Measurements from ENCODE around the gene CLDN6. TPM values are rescaled to one million over a fixed set of nuclear protein-coding genes. Genes with fewer than 3 reads are reported as not detected.

The CLDN6 gene
- total and polyA plus RNA-seq, 8 donors: 2.3 to 140 (median 113) TPM; not detected in 1

GRCh38 chr16:3027489-3027795 is 9.5 kb upstream of the CLDN6 start:
- H3K4me3 ChIP-seq: no peak overlapping the region
- H3K4me1 ChIP-seq: peaks cover 16 to 52% of the 10 kb centered on the region in 2 donors
- DNase-seq: no peak
- no peaks in the 10 kb centered on the region for H3K9me3 ChIP-seq
- no peak for ATAC-seq
- no peak overlapping the region for H3K27ac ChIP-seq
- H3K36me3 ChIP-seq: peaks cover 0 to 21% of the 10 kb centered on the region in 2 donors
- TF ChIP-seq, protein P1, sequence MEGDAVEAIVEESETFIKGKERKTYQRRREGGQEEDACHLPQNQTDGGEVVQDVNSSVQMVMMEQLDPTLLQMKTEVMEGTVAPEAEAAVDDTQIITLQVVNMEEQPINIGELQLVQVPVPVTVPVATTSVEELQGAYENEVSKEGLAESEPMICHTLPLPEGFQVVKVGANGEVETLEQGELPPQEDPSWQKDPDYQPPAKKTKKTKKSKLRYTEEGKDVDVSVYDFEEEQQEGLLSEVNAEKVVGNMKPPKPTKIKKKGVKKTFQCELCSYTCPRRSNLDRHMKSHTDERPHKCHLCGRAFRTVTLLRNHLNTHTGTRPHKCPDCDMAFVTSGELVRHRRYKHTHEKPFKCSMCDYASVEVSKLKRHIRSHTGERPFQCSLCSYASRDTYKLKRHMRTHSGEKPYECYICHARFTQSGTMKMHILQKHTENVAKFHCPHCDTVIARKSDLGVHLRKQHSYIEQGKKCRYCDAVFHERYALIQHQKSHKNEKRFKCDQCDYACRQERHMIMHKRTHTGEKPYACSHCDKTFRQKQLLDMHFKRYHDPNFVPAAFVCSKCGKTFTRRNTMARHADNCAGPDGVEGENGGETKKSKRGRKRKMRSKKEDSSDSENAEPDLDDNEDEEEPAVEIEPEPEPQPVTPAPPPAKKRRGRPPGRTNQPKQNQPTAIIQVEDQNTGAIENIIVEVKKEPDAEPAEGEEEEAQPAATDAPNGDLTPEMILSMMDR (IDR thresholded peaks at IDR 0.05): no peak
- peaks cover 25 to 42% of the 10 kb centered on the region in 2 donors for H3K27me3 ChIP-seq
- intact Hi-C loops (cut with DNase I): no loop called here

GRCh38 chr16:3026609-3027488 is 8.9 kb upstream of the CLDN6 start:
- Histone ChIP-seq H3K4me1 (peaks cover 21 to 58% of the 10 kb centered on the region in 2 donors), H3K27me3 (peaks cover 24 to 36% of the 10 kb centered on the region in 2 donors), H3K4me3 (no peak overlapping the region), H3K36me3 (peaks cover 0 to 23% of the 10 kb centered on the region in 2 donors), H3K9me3 (no peaks in the 10 kb centered on the region), H3K27ac (no peak overlapping the region)
- ATAC-seq (no peak), DNase-seq (no peak)
- TF ChIP-seq, protein P1 (IDR thresholded peaks at IDR 0.05): no peak
- intact Hi-C loops (cut with DNase I): no loop called here

DNA sequence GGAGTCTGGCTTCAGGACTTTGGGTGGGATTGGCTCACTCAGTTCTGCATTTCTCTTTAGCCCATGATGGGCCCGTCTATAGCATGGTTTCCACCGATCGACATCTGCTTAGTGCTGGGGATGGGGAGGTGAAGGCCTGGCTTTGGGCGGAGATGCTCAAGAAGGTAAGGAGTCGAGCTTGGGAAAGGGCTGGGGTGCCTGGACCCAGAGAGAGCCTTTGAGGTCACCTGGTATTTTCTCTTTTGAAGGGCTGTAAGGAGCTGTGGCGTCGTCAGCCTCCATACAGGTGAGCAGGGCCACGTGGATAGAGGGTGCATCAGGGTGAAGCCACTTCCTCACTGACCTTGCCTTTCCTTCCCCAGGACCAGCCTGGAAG is 8.0 kb upstream of the CLDN6 start:
- H3K4me1 ChIP-seq: peaks cover 29 to 67% of the 10 kb centered on the region in 2 donors
- H3K4me3 ChIP-seq: no peak overlapping the region
- H3K9me3 ChIP-seq: no peaks in the 10 kb centered on the region
- no peak for DNase-seq
- no peak overlapping the region for H3K27ac ChIP-seq
- TF ChIP-seq, protein P1 (IDR thresholded peaks at IDR 0.05): no peak
- peaks cover 0 to 26% of the 10 kb centered on the region in 2 donors for H3K36me3 ChIP-seq
- intact Hi-C loops (cut with DNase I): no loop called here
- ATAC-seq: no peak
- H3K27me3 ChIP-seq: peaks cover 18 to 28% of the 10 kb centered on the region in 2 donors

GRCh38 chr16:3025032-3026002 is 7.3 kb upstream of the CLDN6 start:
- Histone ChIP-seq H3K4me3 (peak overlapping the region in 1 of 2 donors; percentile 83), H3K27ac (no peak overlapping the region), H3K4me1 (peaks cover 29 to 67% of the 10 kb centered on the region in 2 donors), H3K9me3 (no peaks in the 10 kb centered on the region), H3K36me3 (peaks cover 0 to 26% of the 10 kb centered on the region in 2 donors), H3K27me3 (peaks cover 13 to 21% of the 10 kb centered on the region in 2 donors)
- intact Hi-C loops (cut with DNase I): no loop called here
- TF ChIP-seq, protein P1 (IDR thresholded peaks at IDR 0.05): no peak
- ATAC-seq (no peak), DNase-seq (no peak)
